ENCODE data around the gene ZBTB46.
"Not testable (repeated sequence)": the region's sequence is repeated elsewhere in the genome, so short reads cannot be mapped to it uniquely, and the experiment has no call there.

Gene ZBTB46

DNA sequence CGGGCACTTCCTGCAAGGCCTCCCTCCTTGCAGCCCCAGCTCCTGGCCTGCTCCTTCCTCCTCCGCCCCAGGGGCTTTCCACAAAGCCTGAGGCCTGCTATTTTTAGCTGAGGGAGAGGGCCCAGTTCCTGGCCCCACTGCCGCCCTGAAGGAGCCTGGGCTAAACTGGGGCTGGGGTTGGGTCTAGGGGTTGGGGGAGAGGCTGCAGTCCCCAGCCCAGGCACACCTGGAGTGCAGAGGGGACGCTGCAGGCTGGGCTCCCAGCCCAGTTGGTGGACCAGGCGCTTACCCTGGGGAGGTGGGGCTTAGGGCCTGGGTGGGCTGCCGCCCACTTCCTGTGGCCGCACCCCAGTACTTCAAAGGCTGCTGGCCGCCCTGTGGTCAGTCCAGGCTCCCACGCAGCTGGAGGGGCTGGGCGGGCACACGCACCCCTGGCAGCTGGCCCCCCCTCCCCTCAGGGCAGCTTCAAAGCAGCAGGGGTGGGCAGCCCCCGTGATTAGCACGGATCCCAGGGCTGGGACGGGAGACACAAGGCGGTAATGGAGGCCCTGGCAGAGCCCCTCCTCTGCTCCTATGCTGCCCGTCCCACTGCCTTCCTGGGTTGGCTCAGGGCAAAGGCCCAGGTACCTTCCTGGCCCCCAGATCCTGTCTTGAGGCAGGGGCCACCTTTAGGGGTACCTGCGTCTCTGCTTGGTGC lies 23.2 kb upstream of the ZBTB46 start:
- no peak overlapping the region for H3K4me2 ChIP-seq (ENCODE audit: insufficient read depth, low read length)

GRCh38 chr20:63853733-63854068 lies 22.6 kb upstream of the ZBTB46 start:
- H3K4me3 ChIP-seq (ENCODE audit: low read depth in 1 of 2, low read length in 2 of 2); ATAC-seq (ENCODE audit: insufficient read depth, low read depth); H3K4me2 ChIP-seq (ENCODE audit: insufficient read depth, low read length); H2AFZ ChIP-seq (ENCODE audit: low read depth, low read length); H3K4me1 ChIP-seq (ENCODE audit: insufficient read depth, low read length); H3K9ac ChIP-seq (ENCODE audit: low read depth, low read length); H4K20me1 ChIP-seq (ENCODE audit: insufficient read depth, low read length); H3K36me3 ChIP-seq (ENCODE audit: insufficient read depth, low read length); H3K9me3 ChIP-seq (ENCODE audit: insufficient read depth, low read length, severe bottlenecking); H3K27me3 ChIP-seq (ENCODE audit: insufficient read depth, low read length, poor library complexity); DNase-seq; H3K27ac ChIP-seq (ENCODE audit: low read length); H3K79me2 ChIP-seq (ENCODE audit: insufficient read depth, low read length): not testable (repeated sequence)

More for the DNA sequence above, 23.2 kb upstream of the ZBTB46 start:
- TF ChIP-seq, protein P1, sequence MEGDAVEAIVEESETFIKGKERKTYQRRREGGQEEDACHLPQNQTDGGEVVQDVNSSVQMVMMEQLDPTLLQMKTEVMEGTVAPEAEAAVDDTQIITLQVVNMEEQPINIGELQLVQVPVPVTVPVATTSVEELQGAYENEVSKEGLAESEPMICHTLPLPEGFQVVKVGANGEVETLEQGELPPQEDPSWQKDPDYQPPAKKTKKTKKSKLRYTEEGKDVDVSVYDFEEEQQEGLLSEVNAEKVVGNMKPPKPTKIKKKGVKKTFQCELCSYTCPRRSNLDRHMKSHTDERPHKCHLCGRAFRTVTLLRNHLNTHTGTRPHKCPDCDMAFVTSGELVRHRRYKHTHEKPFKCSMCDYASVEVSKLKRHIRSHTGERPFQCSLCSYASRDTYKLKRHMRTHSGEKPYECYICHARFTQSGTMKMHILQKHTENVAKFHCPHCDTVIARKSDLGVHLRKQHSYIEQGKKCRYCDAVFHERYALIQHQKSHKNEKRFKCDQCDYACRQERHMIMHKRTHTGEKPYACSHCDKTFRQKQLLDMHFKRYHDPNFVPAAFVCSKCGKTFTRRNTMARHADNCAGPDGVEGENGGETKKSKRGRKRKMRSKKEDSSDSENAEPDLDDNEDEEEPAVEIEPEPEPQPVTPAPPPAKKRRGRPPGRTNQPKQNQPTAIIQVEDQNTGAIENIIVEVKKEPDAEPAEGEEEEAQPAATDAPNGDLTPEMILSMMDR (IDR thresholded peaks at IDR 0.05; ENCODE audit: borderline replicate concordance, extremely low read depth, low read length, poor library complexity, severe bottlenecking), result no peak
- DNase-seq (no peak), ATAC-seq (ENCODE audit: insufficient read depth, low read depth) (no peak)
- Histone ChIP-seq H3K27ac (ENCODE audit: low read length) (no peak overlapping the region), H3K9ac (ENCODE audit: low read depth, low read length) (no peak overlapping the region), H2AFZ (ENCODE audit: low read depth, low read length) (no peak overlapping the region), H3K36me3 (ENCODE audit: insufficient read depth, low read length) (no peaks in the 10 kb centered on the region), H3K4me3 (ENCODE audit: low read depth in 1 of 2, low read length in 2 of 2) (no peak overlapping the region), H3K79me2 (ENCODE audit: insufficient read depth, low read length) (no peaks in the 10 kb centered on the region), H4K20me1 (ENCODE audit: insufficient read depth, low read length) (peaks cover 4% of the 10 kb centered on the region), H3K27me3 (ENCODE audit: insufficient read depth, low read length, poor library complexity) (no peaks in the 10 kb centered on the region), H3K4me1 (ENCODE audit: insufficient read depth, low read length) (peaks cover 9% of the 10 kb centered on the region), H3K9me3 (ENCODE audit: insufficient read depth, low read length, severe bottlenecking) (no peaks in the 10 kb centered on the region)

DNA sequence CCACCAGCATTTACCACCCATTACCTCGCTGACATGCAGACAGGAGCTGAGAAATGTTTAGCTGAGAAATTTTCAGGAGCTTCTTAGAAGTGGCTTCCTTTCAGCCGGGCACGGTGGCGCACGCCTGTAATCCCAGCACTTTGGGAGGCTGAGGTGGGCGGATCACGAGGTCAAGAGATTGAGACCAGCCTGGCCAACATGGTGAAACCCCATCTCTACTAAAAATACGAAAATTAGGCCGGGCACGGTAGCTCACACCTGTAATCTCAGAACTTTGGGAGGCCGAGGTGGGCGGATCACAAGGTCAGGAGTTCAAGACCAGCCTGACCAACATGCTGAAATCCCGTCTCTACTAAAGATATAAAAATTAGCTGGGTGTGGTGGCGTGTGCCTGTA lies 20.5 kb upstream of the ZBTB46 start:
- H3K4me2 ChIP-seq (ENCODE audit: insufficient read depth, low read length), result not testable (repeated sequence)

GRCh38 chr20:63850689-63851547 lies 19.9 kb upstream of the ZBTB46 start:
- no peak overlapping the region for H2AFZ ChIP-seq (ENCODE audit: low read depth, low read length)

More for the DNA sequence above, 20.5 kb upstream of the ZBTB46 start:
- not testable (repeated sequence) for ATAC-seq (ENCODE audit: insufficient read depth, low read depth); H3K27ac ChIP-seq (ENCODE audit: low read length); DNase-seq; H3K79me2 ChIP-seq (ENCODE audit: insufficient read depth, low read length); H2AFZ ChIP-seq (ENCODE audit: low read depth, low read length); H3K4me1 ChIP-seq (ENCODE audit: insufficient read depth, low read length); H3K27me3 ChIP-seq (ENCODE audit: insufficient read depth, low read length, poor library complexity); H3K9ac ChIP-seq (ENCODE audit: low read depth, low read length); H4K20me1 ChIP-seq (ENCODE audit: insufficient read depth, low read length); H3K9me3 ChIP-seq (ENCODE audit: insufficient read depth, low read length, severe bottlenecking); H3K4me3 ChIP-seq (ENCODE audit: low read depth in 1 of 2, low read length in 2 of 2); H3K36me3 ChIP-seq (ENCODE audit: insufficient read depth, low read length)

More at GRCh38 chr20:63850689-63851547, 19.9 kb upstream of the ZBTB46 start:
- Histone ChIP-seq H3K79me2 (ENCODE audit: insufficient read depth, low read length) (no peaks in the 10 kb centered on the region), H3K27me3 (ENCODE audit: insufficient read depth, low read length, poor library complexity) (peaks cover 14% of the 10 kb centered on the region), H3K27ac (ENCODE audit: low read length) (no peak overlapping the region), H3K9me3 (ENCODE audit: insufficient read depth, low read length, severe bottlenecking) (no peaks in the 10 kb centered on the region), H3K9ac (ENCODE audit: low read depth, low read length) (no peak overlapping the region), H3K4me1 (ENCODE audit: insufficient read depth, low read length) (no peaks in the 10 kb centered on the region), H4K20me1 (ENCODE audit: insufficient read depth, low read length) (peaks cover 3% of the 10 kb centered on the region), H3K36me3 (ENCODE audit: insufficient read depth, low read length) (no peaks in the 10 kb centered on the region), H3K4me2 (ENCODE audit: insufficient read depth, low read length) (no peak overlapping the region), H3K4me3 (ENCODE audit: low read depth in 1 of 2, low read length in 2 of 2) (no peak overlapping the region)
- no peak for TF ChIP-seq EZH2 (IDR thresholded peaks at IDR 0.05; ENCODE audit: borderline replicate concordance, low read depth, low read length, severe bottlenecking)
- TF ChIP-seq, protein P1 (IDR thresholded peaks at IDR 0.05; ENCODE audit: borderline replicate concordance, extremely low read depth, low read length, poor library complexity, severe bottlenecking), result no peak
- DNase-seq, result no peak
- no peak for ATAC-seq (ENCODE audit: insufficient read depth, low read depth)

All from DND-41 (cell line).